Glutamatergic neuron (in vitro differentiated cells): Measurements from ENCODE around the gene P3H4. TPM values are rescaled to one million over a fixed set of nuclear protein-coding genes. Genes with fewer than 3 reads are reported as not detected.
"Not testable (repeated sequence)": the region's sequence is repeated elsewhere in the genome, so short reads cannot be mapped to it uniquely, and the experiment has no call there.

Source experiments
- DNase-seq: peaks from one replicate; pipeline ENCODE4 v3.0.0; 2022
- H3K27ac Mint-ChIP-seq: one replicate; pipeline ENCODE4 v1.8.0; 2020; ENCODE audit warnings: mild to moderate bottlenecking, mixed read lengths, inconsistent platforms; ENCODE audit not compliant: unreplicated experiment
- H3K27me3 Mint-ChIP-seq: one replicate; pipeline ENCODE4 v1.8.0; 2020; ENCODE audit warnings: mild to moderate bottlenecking, moderate library complexity, mixed read lengths, inconsistent platforms; ENCODE audit not compliant: unreplicated experiment
- H3K36me3 Mint-ChIP-seq: one replicate; pipeline ENCODE4 v1.8.0; 2020; ENCODE audit warnings: mild to moderate bottlenecking, mixed read lengths, inconsistent platforms; ENCODE audit not compliant: unreplicated experiment
- H3K4me1 Mint-ChIP-seq: one replicate; pipeline ENCODE4 v1.8.0; 2020; ENCODE audit warnings: mild to moderate bottlenecking, low read depth, mixed read lengths, inconsistent platforms; ENCODE audit not compliant: unreplicated experiment
- H3K4me3 Mint-ChIP-seq: one replicate; pipeline ENCODE4 v1.8.0; 2020; ENCODE audit warnings: mild to moderate bottlenecking, mixed read lengths, inconsistent platforms; ENCODE audit not compliant: unreplicated experiment
- H3K9me3 Mint-ChIP-seq: one replicate; pipeline ENCODE4 v1.8.0; 2020; ENCODE audit warnings: mild to moderate bottlenecking, moderate library complexity, mixed read lengths, inconsistent platforms; ENCODE audit not compliant: unreplicated experiment
- CTCF ChIP-seq: fragments of 200-600 bp; sonication (generic); IDR thresholded peaks from one replicate; pipeline ENCODE4 v1.5.0; 2021; ENCODE audit not compliant: partially characterized antibody, unreplicated experiment
- long read RNA-seq: library from polyadenylated mRNA; unstranded; transcript quantifications from one replicate; pipeline ENCODE4 v2.0.0, GENCODE V29; 2020; ENCODE audit not compliant: unreplicated experiment
- total RNA-seq: library from RNA; stranded (reverse); fragmentation: NEBNext Ultra II Directional; extraction: Animal tissue kit (Norgen Biotek cat#: 25700); gene quantifications from one replicate; pipeline ENCODE4 v1.2.1, GENCODE V29; 2021; ENCODE audit not compliant: unreplicated experiment

Gene P3H4
- 5.6 TPM for total RNA-seq
- long read RNA-seq, partial matches to known transcripts = 0 of 2 reads
- long read RNA-seq, other reads (novel, unspliced or antisense) = 1 of 2 reads

GRCh38 chr17:41811549-41812380 is at the start of gene P3H4:
TSS of gene P3H4 (minus strand) at chr17:41811949. CDS start at chr17:41811915, 34 bp downstream.
- peak within 1 kb of the TSS; percentile 46 for H3K27ac Mint-ChIP-seq
- peaks cover 11% of the 10 kb centered on the region for H3K27me3 Mint-ChIP-seq
- H3K9me3 Mint-ChIP-seq = peaks cover 3% of the 10 kb centered on the region
- peak; percentile 65 for TF ChIP-seq CTCF
- peak; percentile 83 for DNase-seq
- no peaks in the 10 kb centered on the region for H3K4me1 Mint-ChIP-seq
- H3K4me3 Mint-ChIP-seq = peak within 1 kb of the TSS; percentile 96
- H3K36me3 Mint-ChIP-seq = no peaks in the 10 kb centered on the region

GRCh38 chr17:41860254-41860931 is 48.6 kb upstream of the P3H4 start:
- H3K27me3 Mint-ChIP-seq = peaks cover 5% of the 10 kb centered on the region
- peaks cover 1% of the 10 kb centered on the region for H3K9me3 Mint-ChIP-seq
- DNase-seq = no peak
- H3K27ac Mint-ChIP-seq = peak overlapping the region; percentile 53
- H3K36me3 Mint-ChIP-seq = no peaks in the 10 kb centered on the region
- peaks cover 13% of the 10 kb centered on the region for H3K4me1 Mint-ChIP-seq
- peak overlapping the region; percentile 30 for H3K4me3 Mint-ChIP-seq
- TF ChIP-seq CTCF = no peak

GRCh38 chr17:41851382-41851781 is 39.6 kb upstream of the P3H4 start:
- not testable (repeated sequence) for H3K27ac Mint-ChIP-seq, H3K4me3 Mint-ChIP-seq, H3K4me1 Mint-ChIP-seq, H3K27me3 Mint-ChIP-seq, H3K36me3 Mint-ChIP-seq, H3K9me3 Mint-ChIP-seq, DNase-seq

- H3K4me3 Mint-ChIP-seq = no peak overlapping the region
- TF ChIP-seq CTCF = no peak
- peaks cover 1% of the 10 kb centered on the region for H3K4me1 Mint-ChIP-seq
- H3K27ac Mint-ChIP-seq = no peak overlapping the region
- H3K9me3 Mint-ChIP-seq = no peaks in the 10 kb centered on the region
- H3K27me3 Mint-ChIP-seq = peaks cover 4% of the 10 kb centered on the region
- H3K36me3 Mint-ChIP-seq = no peaks in the 10 kb centered on the region
- no peak for DNase-seq
These were observed 37.7 kb upstream of the P3H4 start for GRCh38 chr17:41849251-41849990.

- Mint-ChIP-seq H3K4me1 (peaks cover 1% of the 10 kb centered on the region), H3K9me3 (no peaks in the 10 kb centered on the region), H3K27ac (no peak overlapping the region), H3K4me3 (no peak overlapping the region), H3K36me3 (no peaks in the 10 kb centered on the region), H3K27me3 (peaks cover 4% of the 10 kb centered on the region)
- no peak for DNase-seq
- no peak for TF ChIP-seq CTCF
These were observed 37.0 kb upstream of the P3H4 start for GRCh38 chr17:41848788-41849187.
